Measurements from ENCODE around the gene CCR5.

- no peak for TF ChIP-seq ZNF8 (CRISPR knock-in tag; IDR thresholded peaks at IDR 0.05)
- no peak for TF ChIP-seq ISL1 (CRISPR knock-in tag; IDR thresholded peaks at IDR 0.05)
- no peak for TF ChIP-seq ZFP3 (CRISPR knock-in tag; IDR thresholded peaks at IDR 0.05)
- no peak for TF ChIP-seq ZFP30 (CRISPR knock-in tag; IDR thresholded peaks at IDR 0.05)
- no peak for TF ChIP-seq ARNTL (CRISPR knock-in tag; IDR thresholded peaks at IDR 0.05; ENCODE audit: borderline replicate concordance, low read depth)
- no peak for TF ChIP-seq PATZ1 (CRISPR knock-in tag; IDR thresholded peaks at IDR 0.05; ENCODE audit: borderline replicate concordance)
These were observed 22.3 kb downstream of the CCR5 start for GRCh38 chr3:46393011-46393410.

Data from SK-N-SH treated with all-trans-retinoic acid at 6 μM for 48 hours (cell line).